MM.1S (cell line): ENCODE results near the gene DHRSX.

ENCODE experiments used
- DNase-seq: peaks from one replicate; pipeline ENCODE4 v3.0.0-alpha.2; 2015
- H2AFZ ChIP-seq: fragments of 300-600 bp; sonication (generic); 2 replicates; pipeline ENCODE4 v1.6.0; 2016; ENCODE audit warnings: antibody characterized with exemption, low read length
- H3F3A ChIP-seq: fragments of 300-600 bp; sonication (generic); 2 replicates; pipeline ENCODE4 v1.6.1; 2016; ENCODE audit warnings: mild to moderate bottlenecking, antibody characterized with exemption, low read length, moderate library complexity, mixed read lengths; ENCODE audit not compliant: insufficient read depth
- H3K27ac ChIP-seq: fragments of 300-600 bp; sonication (generic); 2 replicates; pipeline ENCODE4 v1.5.1; 2016; ENCODE audit warnings: mild to moderate bottlenecking, low read length
- H3K27me3 ChIP-seq: fragments of 300-600 bp; sonication (generic); replicated peaks from 2 replicates; pipeline ENCODE4 v1.6.0; 2016; ENCODE audit warnings: low read length; ENCODE audit not compliant: insufficient read depth
- H3K36me3 ChIP-seq: fragments of 300-600 bp; sonication (generic); replicated peaks from 2 replicates; pipeline ENCODE4 v1.6.1; 2016; ENCODE audit warnings: mild to moderate bottlenecking, low read length, mixed read lengths; ENCODE audit not compliant: insufficient read depth
- H3K4me1 ChIP-seq: fragments of 300-600 bp; sonication (generic); 2 replicates; pipeline ENCODE4 v1.6.1; 2016; ENCODE audit warnings: low read length, mixed read lengths
- H3K4me2 ChIP-seq: fragments of 300-600 bp; sonication (generic); 2 replicates; pipeline ENCODE4 v1.6.0; 2016; ENCODE audit warnings: low read depth, low read length
- H3K4me3 ChIP-seq: fragments of 300-600 bp; sonication (generic); 2 replicates; pipeline ENCODE4 v1.5.1; 2016; ENCODE audit warnings: low read length, mixed read lengths
- H3K79me2 ChIP-seq: fragments of 300-600 bp; sonication (generic); 2 replicates; pipeline ENCODE4 v1.6.1; 2016; ENCODE audit warnings: mixed run types, low read length, mixed read lengths
- H3K9ac ChIP-seq: fragments of 300-600 bp; sonication (generic); 2 replicates; pipeline ENCODE4 v1.6.1; 2016; ENCODE audit warnings: low read length, mixed read lengths
- H3K9me2 ChIP-seq: fragments of 300-600 bp; sonication (generic); replicated peaks from 2 replicates; pipeline ENCODE4 v1.6.1; 2016; ENCODE audit warnings: mild to moderate bottlenecking, low read length, mixed read lengths; ENCODE audit not compliant: insufficient read depth
- H3K9me3 ChIP-seq: fragments of 300-600 bp; sonication (generic); replicated peaks from 2 replicates; pipeline ENCODE4 v1.6.1; 2016; ENCODE audit warnings: mild to moderate bottlenecking, low read length, mixed read lengths; ENCODE audit not compliant: insufficient read depth
- H4K20me1 ChIP-seq: fragments of 300-600 bp; sonication (generic); 2 replicates; pipeline ENCODE4 v1.6.1; 2016; ENCODE audit warnings: mild to moderate bottlenecking, low read length, moderate library complexity, mixed read lengths; ENCODE audit not compliant: insufficient read depth
- CTCF ChIP-seq: fragments of 300-600 bp; sonication (generic); IDR thresholded peaks from 2 replicates; pipeline ENCODE4 v1.5.1; 2016; ENCODE audit warnings: antibody characterized with exemption, low read length, mixed read lengths
- EZH2 ChIP-seq: fragments of 300-600 bp; sonication (generic); optimal IDR thresholded peaks from 2 replicates; pipeline ENCODE3; 2017; ENCODE audit warnings: low read depth, mild to moderate bottlenecking, antibody characterized with exemption, low read length, mixed read lengths
- EZH2phosphoT487 ChIP-seq: fragments of 300-600 bp; sonication (generic); IDR thresholded peaks from 2 replicates; pipeline ENCODE4 v1.6.1; 2018; ENCODE audit warnings: antibody characterized with exemption, low read length

DHRSX gene

GRCh38 chrX:2432298-2432863, 68.4 kb downstream of the DHRSX start:
- H3K9me3 ChIP-seq = no peaks in the 10 kb centered on the region
- H3K4me3 ChIP-seq = no peak overlapping the region
- H4K20me1 ChIP-seq = no peaks in the 10 kb centered on the region
- DNase-seq = no peak
- no peaks in the 10 kb centered on the region for H3K9me2 ChIP-seq
- no peak overlapping the region for H3K4me2 ChIP-seq
- H3F3A ChIP-seq = no peaks in the 10 kb centered on the region
- H2AFZ ChIP-seq = no peak overlapping the region
- H3K4me1 ChIP-seq = no peaks in the 10 kb centered on the region
- no peaks in the 10 kb centered on the region for H3K79me2 ChIP-seq
- no peaks in the 10 kb centered on the region for H3K36me3 ChIP-seq
- no peaks in the 10 kb centered on the region for H3K27me3 ChIP-seq
- H3K27ac ChIP-seq = no peak overlapping the region
- H3K9ac ChIP-seq = no peak overlapping the region
- no peak for TF ChIP-seq EZH2phosphoT487
- TF ChIP-seq CTCF = no peak
- TF ChIP-seq EZH2 = no peak

DNA sequence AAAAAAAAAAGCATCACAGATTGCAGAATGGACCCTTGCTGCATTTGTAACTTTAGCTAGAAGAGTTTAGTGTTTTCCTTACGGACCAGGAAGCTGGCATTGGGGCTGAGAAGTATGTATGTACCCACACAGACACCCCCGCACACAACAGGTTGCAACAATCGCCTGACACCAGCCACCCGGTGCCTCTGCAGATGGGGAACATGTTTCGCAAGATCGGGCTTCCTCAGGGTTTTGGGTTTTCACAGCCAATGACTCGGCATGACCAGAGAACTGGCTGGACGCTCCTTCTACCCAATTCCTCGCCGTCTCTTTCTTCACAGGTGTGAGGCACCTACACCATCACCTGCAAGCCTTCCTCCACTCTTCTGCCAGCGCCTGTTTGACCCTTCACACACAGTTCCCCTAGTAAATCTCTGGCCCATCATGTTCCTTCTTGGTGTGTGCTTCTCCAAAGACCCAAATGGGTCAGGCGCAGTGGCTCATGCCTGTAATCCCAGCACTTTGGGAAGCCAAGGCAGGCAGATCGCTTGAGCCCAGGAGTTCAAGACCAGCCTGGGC, 70.4 kb downstream of the DHRSX start:
- Histone ChIP-seq H3K9ac (no peak overlapping the region), H4K20me1 (no peaks in the 10 kb centered on the region), H3K9me3 (no peaks in the 10 kb centered on the region), H3K79me2 (no peaks in the 10 kb centered on the region), H3K4me1 (no peaks in the 10 kb centered on the region), H3K4me3 (no peak overlapping the region), H3K9me2 (no peaks in the 10 kb centered on the region), H3K36me3 (no peaks in the 10 kb centered on the region), H3K27ac (no peak overlapping the region), H2AFZ (no peak overlapping the region), H3F3A (no peaks in the 10 kb centered on the region), H3K27me3 (no peaks in the 10 kb centered on the region), H3K4me2 (no peak overlapping the region)
- no peak for TF ChIP-seq CTCF
- no peak for TF ChIP-seq EZH2
- no peak for TF ChIP-seq EZH2phosphoT487
- DNase-seq = no peak

GRCh38 chrX:2427737-2428136, 73.0 kb downstream of the DHRSX start:
- H3K79me2 ChIP-seq = no peaks in the 10 kb centered on the region
- no peaks in the 10 kb centered on the region for H3K9me3 ChIP-seq
- no peak overlapping the region for H3K9ac ChIP-seq
- no peak overlapping the region for H3K4me3 ChIP-seq
- no peak for DNase-seq
- H4K20me1 ChIP-seq = no peaks in the 10 kb centered on the region
- no peaks in the 10 kb centered on the region for H3K9me2 ChIP-seq
- no peaks in the 10 kb centered on the region for H3K27me3 ChIP-seq
- H3F3A ChIP-seq = no peaks in the 10 kb centered on the region
- no peak for TF ChIP-seq CTCF
- TF ChIP-seq EZH2phosphoT487 = no peak
- no peak for TF ChIP-seq EZH2
- no peaks in the 10 kb centered on the region for H3K4me1 ChIP-seq
- H2AFZ ChIP-seq = no peak overlapping the region
- H3K36me3 ChIP-seq = no peaks in the 10 kb centered on the region
- H3K4me2 ChIP-seq = no peak overlapping the region
- H3K27ac ChIP-seq = no peak overlapping the region
